HG02763 (cell line): Measurements from ENCODE around the gene GPR156.

Source experiments
- ATAC-seq: cut with Tn5 transposase; IDR thresholded peaks from one replicate; pipeline ENCODE4 v1.9.1; 2021; ENCODE audit warnings: mild to moderate bottlenecking, moderate library complexity; ENCODE audit not compliant: unreplicated experiment

GPR156 gene

DNA sequence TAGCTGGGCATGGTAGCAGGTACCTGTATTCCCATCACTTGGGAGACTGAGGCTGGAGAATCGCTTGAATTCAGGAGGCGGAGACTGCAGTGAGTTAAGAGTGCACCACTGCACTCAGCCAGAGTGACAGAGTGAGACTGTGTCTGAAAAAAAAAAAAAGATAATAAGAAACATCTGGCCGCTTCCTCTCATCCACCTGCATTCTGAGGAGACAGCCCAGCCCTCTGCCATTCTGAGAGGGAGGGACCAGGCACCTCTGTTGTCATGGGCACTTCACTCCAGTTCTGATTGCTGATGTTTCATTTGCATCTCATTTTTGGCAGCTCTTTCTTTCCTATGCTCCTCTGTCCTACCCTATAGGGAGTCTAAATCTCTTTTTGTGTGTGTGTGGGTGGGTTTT, 154.4 kb downstream of the GPR156 start:
- ATAC-seq: no peak

DNA sequence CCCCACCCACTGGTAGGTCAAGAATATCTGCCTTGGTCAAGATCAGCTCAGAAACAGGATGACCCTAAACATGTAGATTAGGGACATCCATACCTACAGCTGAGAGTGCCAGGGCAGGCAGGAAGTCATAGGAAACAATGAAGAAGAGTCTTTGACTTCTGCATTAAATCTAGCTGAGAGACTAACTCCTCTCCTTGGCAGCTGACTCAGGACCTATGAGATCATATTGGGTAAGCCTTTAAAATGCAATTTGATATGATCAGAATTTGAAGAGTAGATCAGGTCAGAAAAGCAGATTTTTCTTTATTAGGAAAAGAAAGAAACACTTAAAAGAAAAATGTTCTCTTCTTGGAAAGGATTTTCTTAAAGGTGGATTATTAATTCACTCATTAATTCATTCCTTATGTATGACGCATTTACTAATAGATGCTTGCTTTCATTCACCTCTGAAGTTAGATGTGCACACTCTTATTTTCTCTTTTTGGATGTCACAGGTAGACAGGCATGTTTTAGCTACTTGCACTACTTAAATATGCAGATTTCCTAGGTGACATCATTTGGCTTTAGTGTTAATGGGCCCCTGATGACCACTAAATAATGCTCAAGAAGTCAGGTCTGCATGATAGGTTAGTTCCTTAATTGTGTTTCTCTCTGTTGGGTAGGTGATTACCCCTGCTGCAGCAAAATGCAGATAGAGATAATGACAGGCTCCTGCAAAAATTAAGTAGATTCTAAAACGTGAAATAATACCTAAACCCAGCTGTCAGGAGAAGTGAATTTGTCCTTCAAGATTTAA, 155.1 kb downstream of the GPR156 start:
- ATAC-seq: no peak

DNA sequence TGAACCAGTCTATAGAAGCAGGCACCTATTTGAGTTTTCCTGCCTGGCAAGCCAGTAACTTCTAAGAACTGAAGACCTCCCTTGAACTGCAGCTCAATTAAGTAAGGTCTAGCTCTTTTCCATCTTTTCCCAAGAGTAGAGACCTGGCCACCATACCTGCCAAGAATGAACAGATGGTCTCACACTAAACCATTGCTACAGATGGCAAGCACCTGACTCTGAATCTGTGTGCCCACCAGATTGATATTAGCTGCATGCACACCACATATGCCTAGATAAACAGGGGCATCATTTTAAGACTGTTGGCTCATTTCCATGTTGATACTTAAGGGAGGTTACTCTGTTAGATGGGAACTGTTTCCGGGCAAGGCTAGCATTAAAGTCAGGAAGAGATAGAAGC, 156.0 kb downstream of the GPR156 start:
- no peak for ATAC-seq

DNA sequence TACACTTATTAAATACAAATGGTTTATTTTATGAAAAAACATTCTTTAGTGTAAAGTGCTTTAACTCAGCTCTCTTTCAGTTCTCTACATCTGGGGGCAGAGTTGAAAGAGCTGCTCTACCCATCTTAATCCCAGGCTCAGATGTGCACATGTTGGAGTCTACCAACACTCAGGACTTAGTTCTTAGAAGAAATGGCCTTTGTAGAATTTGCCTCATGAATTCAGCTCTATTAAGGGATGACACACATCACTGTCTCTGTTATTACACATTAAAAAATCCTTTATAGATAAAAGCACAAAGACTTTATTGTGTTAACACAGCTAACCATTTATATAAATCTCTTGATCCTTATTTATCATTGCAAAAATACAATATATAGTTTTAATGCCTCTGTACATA, 159.0 kb downstream of the GPR156 start:
- ATAC-seq: no peak

DNA sequence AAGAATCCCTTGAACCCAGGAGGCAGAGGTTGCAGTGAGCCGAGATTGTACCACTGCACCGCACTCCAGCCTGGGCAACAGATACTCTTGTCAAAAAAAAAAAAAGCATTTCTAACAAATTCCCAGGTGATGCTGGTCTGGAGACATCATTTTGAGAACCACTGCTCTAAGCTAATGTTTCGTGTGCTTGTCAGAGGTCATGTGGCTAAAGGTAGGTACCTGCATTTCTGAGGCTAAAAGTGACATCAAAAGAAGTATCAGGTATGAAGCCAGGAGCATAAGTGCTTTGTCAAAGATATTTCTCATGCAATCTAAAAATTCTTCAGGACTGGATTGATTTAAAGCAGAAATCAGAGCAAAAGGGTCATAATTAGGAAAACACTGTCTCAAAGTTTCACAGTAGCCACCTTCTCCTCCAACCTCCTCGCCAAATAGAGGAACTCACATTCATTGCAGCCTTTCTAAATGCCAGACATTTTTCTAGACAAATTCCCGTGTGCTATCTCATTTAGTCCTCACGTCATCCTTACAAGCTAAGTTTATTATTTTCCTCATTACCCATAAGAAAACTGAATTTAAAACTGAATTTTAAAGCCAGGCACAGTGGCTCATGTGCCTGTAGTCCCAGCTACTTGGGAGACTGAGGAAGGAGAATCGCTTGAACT, 165.0 kb downstream of the GPR156 start:
- no peak for ATAC-seq
